ENCODE results near the gene BPIFB1.

The BPIFB1 gene

GRCh38 chr20:33275871-33276270 is 7.1 kb upstream of the BPIFB1 start:
- DNase-seq (ENCODE audit: low read depth in 1 of 2, low spot score in 1 of 2), result no peak
- no peak for TF ChIP-seq SPI1 (IDR thresholded peaks at IDR 0.05; ENCODE audit: borderline replicate concordance, low read depth)
- no peak for TF ChIP-seq GABPA (IDR thresholded peaks at IDR 0.05; ENCODE audit: low read depth)
- Histone ChIP-seq H3K4me3 (replicated peaks; ENCODE audit: insufficient read depth, low read length) (no peak overlapping the region), H3K27ac (replicated peaks) (no peak overlapping the region), H3K27me3 (ENCODE audit: insufficient read depth, poor library complexity, severe bottlenecking) (no peaks in the 10 kb centered on the region)

DNA sequence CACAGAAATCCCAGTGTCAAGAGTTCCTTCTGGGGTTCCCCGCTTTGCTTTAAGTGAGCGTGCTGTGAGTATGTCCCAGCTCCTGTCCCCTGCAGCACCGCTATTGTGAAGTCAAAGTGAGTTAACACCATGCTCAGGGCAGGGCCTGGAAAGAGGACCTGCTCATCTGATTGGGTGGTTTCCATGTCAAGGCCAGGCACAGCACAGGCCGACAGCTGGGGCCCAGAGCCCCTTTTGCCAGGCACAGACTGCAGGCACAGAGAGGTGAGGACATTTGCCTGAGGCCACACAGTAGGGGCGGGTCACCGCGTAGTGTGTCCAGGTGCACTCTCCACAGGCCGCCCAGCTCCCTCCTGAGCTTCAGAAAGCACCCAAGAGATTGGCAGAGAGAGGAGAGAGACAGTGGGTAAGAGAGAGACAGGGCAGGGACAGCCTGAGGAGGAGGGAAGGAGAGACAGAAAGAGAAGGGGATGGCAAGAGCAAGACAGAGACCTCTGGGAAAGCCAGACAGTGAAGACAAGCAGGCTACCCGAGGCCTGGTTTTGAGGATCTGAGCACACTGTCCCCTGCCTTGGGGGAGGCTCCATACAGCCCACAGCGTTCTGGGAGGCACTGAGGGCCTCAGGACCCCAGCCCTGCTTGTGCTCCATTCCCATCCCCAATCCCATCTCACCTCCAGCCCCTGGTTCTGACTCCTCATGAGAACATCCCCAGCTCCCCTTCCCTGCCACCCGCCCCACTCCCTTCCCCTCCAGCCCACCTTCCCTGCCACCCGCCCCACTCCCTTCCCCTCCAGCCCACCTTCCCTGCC is 6.5 kb upstream of the BPIFB1 start:
- no peak overlapping the region for H3K27ac ChIP-seq (replicated peaks)
- TF ChIP-seq GABPA (IDR thresholded peaks at IDR 0.05; ENCODE audit: low read depth), result no peak
- TF ChIP-seq POLR2AphosphoS5 (IDR thresholded peaks at IDR 0.05; ENCODE audit: low read depth), result no peak
- TF ChIP-seq, protein P1, sequence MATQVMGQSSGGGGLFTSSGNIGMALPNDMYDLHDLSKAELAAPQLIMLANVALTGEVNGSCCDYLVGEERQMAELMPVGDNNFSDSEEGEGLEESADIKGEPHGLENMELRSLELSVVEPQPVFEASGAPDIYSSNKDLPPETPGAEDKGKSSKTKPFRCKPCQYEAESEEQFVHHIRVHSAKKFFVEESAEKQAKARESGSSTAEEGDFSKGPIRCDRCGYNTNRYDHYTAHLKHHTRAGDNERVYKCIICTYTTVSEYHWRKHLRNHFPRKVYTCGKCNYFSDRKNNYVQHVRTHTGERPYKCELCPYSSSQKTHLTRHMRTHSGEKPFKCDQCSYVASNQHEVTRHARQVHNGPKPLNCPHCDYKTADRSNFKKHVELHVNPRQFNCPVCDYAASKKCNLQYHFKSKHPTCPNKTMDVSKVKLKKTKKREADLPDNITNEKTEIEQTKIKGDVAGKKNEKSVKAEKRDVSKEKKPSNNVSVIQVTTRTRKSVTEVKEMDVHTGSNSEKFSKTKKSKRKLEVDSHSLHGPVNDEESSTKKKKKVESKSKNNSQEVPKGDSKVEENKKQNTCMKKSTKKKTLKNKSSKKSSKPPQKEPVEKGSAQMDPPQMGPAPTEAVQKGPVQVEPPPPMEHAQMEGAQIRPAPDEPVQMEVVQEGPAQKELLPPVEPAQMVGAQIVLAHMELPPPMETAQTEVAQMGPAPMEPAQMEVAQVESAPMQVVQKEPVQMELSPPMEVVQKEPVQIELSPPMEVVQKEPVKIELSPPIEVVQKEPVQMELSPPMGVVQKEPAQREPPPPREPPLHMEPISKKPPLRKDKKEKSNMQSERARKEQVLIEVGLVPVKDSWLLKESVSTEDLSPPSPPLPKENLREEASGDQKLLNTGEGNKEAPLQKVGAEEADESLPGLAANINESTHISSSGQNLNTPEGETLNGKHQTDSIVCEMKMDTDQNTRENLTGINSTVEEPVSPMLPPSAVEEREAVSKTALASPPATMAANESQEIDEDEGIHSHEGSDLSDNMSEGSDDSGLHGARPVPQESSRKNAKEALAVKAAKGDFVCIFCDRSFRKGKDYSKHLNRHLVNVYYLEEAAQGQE (IDR thresholded peaks at IDR 0.05; ENCODE audit: insufficient replicate concordance, low read depth), result no peak
- H3K4me3 ChIP-seq (replicated peaks; ENCODE audit: insufficient read depth, low read length), result no peak overlapping the region
- no peak for DNase-seq (ENCODE audit: low read depth in 1 of 2, low spot score in 1 of 2)
- no peaks in the 10 kb centered on the region for H3K27me3 ChIP-seq (ENCODE audit: insufficient read depth, poor library complexity, severe bottlenecking)

DNA sequence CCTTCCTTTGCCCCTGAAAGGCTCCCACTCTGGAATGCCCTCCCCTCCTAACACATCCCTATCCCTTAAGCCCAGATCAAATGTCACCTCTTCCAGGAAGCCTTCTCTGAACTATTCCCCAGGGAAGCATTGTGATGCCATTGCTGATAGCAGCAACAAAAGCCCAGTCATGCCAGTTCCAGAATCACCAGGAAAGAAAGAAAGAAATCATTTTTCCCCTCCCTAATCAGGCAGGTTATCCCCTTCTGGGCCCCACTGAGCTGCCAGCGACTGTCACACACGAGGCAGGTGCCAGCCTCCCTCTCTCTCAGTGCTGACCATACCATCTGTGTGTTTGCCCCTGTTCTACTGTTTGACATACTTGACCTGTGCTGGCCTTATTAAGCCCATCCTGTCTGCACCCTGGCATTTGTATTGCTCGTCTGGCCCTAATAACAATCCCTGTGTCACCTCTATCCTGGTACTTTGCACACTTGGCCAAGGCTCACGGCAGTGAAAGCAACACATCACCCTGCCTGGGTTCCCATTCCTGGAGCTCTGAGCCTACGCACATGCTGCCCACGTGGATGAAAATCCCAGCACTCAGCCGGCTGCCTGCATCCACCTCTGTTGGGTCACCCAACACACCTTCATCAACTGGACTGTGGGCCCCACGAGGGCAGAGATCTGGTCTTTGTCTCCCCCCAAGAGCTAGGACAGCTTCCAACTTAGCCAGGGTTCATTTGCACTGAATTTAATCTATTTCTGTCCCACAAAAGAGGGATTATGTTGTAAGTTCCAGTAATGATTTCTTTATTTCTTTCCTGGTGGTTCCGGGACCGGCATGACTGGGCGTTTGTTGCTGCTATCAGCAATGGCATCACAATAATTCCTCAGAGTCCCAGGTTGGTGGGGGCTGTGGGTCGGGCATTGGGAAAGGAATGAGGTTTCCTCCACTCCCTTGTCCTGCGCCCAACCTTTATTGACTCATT is 5.3 kb upstream of the BPIFB1 start:
- no peak for DNase-seq (ENCODE audit: low read depth in 1 of 2, low spot score in 1 of 2)
- no peak overlapping the region for H3K27ac ChIP-seq (replicated peaks)
- TF ChIP-seq POLR2AphosphoS5 (IDR thresholded peaks at IDR 0.05; ENCODE audit: low read depth) (no peak), GABPA (IDR thresholded peaks at IDR 0.05; ENCODE audit: low read depth) (no peak), SPI1 (IDR thresholded peaks at IDR 0.05; ENCODE audit: borderline replicate concordance, low read depth) (no peak)
- TF ChIP-seq, protein P1 (IDR thresholded peaks at IDR 0.05; ENCODE audit: insufficient replicate concordance, low read depth), result no peak
- TF ChIP-seq, protein P2, sequence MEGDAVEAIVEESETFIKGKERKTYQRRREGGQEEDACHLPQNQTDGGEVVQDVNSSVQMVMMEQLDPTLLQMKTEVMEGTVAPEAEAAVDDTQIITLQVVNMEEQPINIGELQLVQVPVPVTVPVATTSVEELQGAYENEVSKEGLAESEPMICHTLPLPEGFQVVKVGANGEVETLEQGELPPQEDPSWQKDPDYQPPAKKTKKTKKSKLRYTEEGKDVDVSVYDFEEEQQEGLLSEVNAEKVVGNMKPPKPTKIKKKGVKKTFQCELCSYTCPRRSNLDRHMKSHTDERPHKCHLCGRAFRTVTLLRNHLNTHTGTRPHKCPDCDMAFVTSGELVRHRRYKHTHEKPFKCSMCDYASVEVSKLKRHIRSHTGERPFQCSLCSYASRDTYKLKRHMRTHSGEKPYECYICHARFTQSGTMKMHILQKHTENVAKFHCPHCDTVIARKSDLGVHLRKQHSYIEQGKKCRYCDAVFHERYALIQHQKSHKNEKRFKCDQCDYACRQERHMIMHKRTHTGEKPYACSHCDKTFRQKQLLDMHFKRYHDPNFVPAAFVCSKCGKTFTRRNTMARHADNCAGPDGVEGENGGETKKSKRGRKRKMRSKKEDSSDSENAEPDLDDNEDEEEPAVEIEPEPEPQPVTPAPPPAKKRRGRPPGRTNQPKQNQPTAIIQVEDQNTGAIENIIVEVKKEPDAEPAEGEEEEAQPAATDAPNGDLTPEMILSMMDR (IDR thresholded peaks at IDR 0.05; ENCODE audit: insufficient read depth, low read length), result no peak
- H3K4me3 ChIP-seq (replicated peaks; ENCODE audit: insufficient read depth, low read length), result no peak overlapping the region
- H3K27me3 ChIP-seq (ENCODE audit: insufficient read depth, poor library complexity, severe bottlenecking), result no peaks in the 10 kb centered on the region

DNA sequence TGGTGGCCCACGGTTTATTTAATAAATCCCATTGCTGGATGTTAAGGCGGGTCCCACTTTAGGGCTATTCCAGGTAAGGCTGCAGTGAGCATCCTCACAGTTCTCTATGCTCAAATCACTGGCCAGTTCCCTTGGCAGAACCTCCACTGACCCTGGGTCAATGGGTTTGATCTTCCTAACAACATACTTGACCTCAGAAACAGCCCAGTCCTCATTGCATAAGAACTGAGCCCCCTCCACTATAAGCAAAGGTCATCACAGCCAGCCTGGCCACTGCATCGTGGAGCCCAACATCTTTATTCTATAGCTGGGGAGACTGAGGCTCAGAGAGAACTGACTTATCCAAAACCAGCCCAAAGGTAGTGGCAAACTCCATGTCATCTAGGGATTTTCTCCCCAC is 4.3 kb upstream of the BPIFB1 start:
- no peak overlapping the region for H3K4me3 ChIP-seq (replicated peaks; ENCODE audit: insufficient read depth, low read length)
- no peaks in the 10 kb centered on the region for H3K27me3 ChIP-seq (ENCODE audit: insufficient read depth, poor library complexity, severe bottlenecking)
- DNase-seq (ENCODE audit: low read depth in 1 of 2, low spot score in 1 of 2), result no peak
- TF ChIP-seq, protein P2 (IDR thresholded peaks at IDR 0.05; ENCODE audit: insufficient read depth, low read length), result no peak
- TF ChIP-seq GABPA (IDR thresholded peaks at IDR 0.05; ENCODE audit: low read depth) (no peak), POLR2AphosphoS5 (IDR thresholded peaks at IDR 0.05; ENCODE audit: low read depth) (no peak)
- no peak overlapping the region for H3K27ac ChIP-seq (replicated peaks)

Measured in HL-60 (cell line).